GM23248 (cell line): ENCODE data around the gene BICC1. TPM values are rescaled to one million over a fixed set of nuclear protein-coding genes. Genes with fewer than 3 reads are reported as not detected.

Source experiments
- DNase-seq: peaks from one replicate; pipeline ENCODE4 v3.0.0-alpha.2; 2015
- H2AFZ ChIP-seq: fragments of 200-600 bp; sonication (generic); 2 replicates; pipeline ENCODE4 v1.6.1; 2016; ENCODE audit warnings: antibody characterized with exemption
- H3F3A ChIP-seq: fragments of 200-600 bp; sonication (generic); 2 replicates; pipeline ENCODE4 v1.6.1; 2016; ENCODE audit warnings: mild to moderate bottlenecking, antibody characterized with exemption, mixed run types; ENCODE audit not compliant: insufficient read depth
- H3K27ac ChIP-seq: fragments of 200-600 bp; sonication (generic); 2 replicates; pipeline ENCODE4 v1.5.1; 2016; ENCODE audit warnings: mild to moderate bottlenecking
- H3K27me3 ChIP-seq: fragments of 200-600 bp; sonication (generic); replicated peaks from 2 replicates; pipeline ENCODE4 v1.6.1; 2016; ENCODE audit warnings: mild to moderate bottlenecking; ENCODE audit not compliant: insufficient read depth
- H3K36me3 ChIP-seq: fragments of 200-600 bp; sonication (generic); 2 replicates; pipeline ENCODE4 v1.6.1; 2016; ENCODE audit warnings: low read depth, mild to moderate bottlenecking
- H3K4me1 ChIP-seq: fragments of 200-600 bp; sonication (generic); 2 replicates; pipeline ENCODE4 v1.6.1; 2016; ENCODE audit warnings: mild to moderate bottlenecking; ENCODE audit not compliant: insufficient read depth
- H3K4me2 ChIP-seq: fragments of 200-600 bp; sonication (generic); one replicate; pipeline ENCODE4 v1.6.1; 2016; ENCODE audit warnings: mild to moderate bottlenecking; ENCODE audit not compliant: unreplicated experiment
- H3K4me3 ChIP-seq: fragments of 200-600 bp; sonication (generic); 2 replicates; pipeline ENCODE4 v1.5.1; 2016; ENCODE audit warnings: mild to moderate bottlenecking
- H3K79me2 ChIP-seq: fragments of 200-600 bp; sonication (generic); 2 replicates; pipeline ENCODE4 v1.6.1; 2016; ENCODE audit warnings: mild to moderate bottlenecking; ENCODE audit not compliant: insufficient read depth
- H3K9ac ChIP-seq: fragments of 200-600 bp; sonication (generic); 2 replicates; pipeline ENCODE4 v1.6.1; 2016; ENCODE audit warnings: mild to moderate bottlenecking
- H3K9me2 ChIP-seq: fragments of 200-600 bp; sonication (generic); 2 replicates; pipeline ENCODE4 v1.6.1; 2016; ENCODE audit warnings: mixed run types, mild to moderate bottlenecking, moderate library complexity; ENCODE audit not compliant: insufficient read depth
- H3K9me3 ChIP-seq: fragments of 200-600 bp; sonication (generic); one replicate; pipeline ENCODE4 v1.6.1; 2017; ENCODE audit warnings: low read depth
- H4K20me1 ChIP-seq: fragments of 200-600 bp; sonication (generic); 2 replicates; pipeline ENCODE4 v1.6.0; 2016; ENCODE audit not compliant: insufficient read depth
- EZH2 ChIP-seq: fragments of 200-600 bp; sonication (generic); IDR thresholded peaks from 2 replicates; pipeline ENCODE4 v1.6.1; 2018; ENCODE audit warnings: antibody characterized with exemption, mild to moderate bottlenecking; ENCODE audit not compliant: insufficient read depth, poor library complexity, severe bottlenecking
- EZH2phosphoT487 ChIP-seq: fragments of 200-600 bp; sonication (generic); IDR thresholded peaks from 2 replicates; pipeline ENCODE4 v1.6.1; 2018; ENCODE audit warnings: antibody characterized with exemption, moderate library complexity, mild to moderate bottlenecking, low read depth; ENCODE audit not compliant: insufficient read depth
- WGBS, 2 experiments: methylation state at CpG; one replicate each; pipeline ENCODE4 v1.1.6; 2015 to 2017; ENCODE audit warnings: low lambda C conversion rate in 2 of 2, low coverage in 1 of 2; ENCODE audit errors: missing lambda C conversion rate in 2 of 2; 5-methylcytosine and 5-hydroxymethylcytosine counted together
- in situ Hi-C: fragments of 300-500 bp; cut with MboI; formaldehyde crosslinking; loops from 2 replicates; pipeline ENCODE4 v1.15.0; 2020
- polyA plus RNA-seq: library from polyadenylated mRNA; unstranded; fragments of >200 nt; fragmentation: Nextera tagmentation; extraction: Ambion mirVana; gene quantifications from 2 replicates; pipeline ENCODE4 v1.2.1, GENCODE V29; 2016
- total RNA-seq: library from RNA; depleted of rRNA; stranded (reverse); fragments of >200 nt; shearing (Covaris generic); gene quantifications from 2 replicates; pipeline ENCODE4 v1.2.3, GENCODE V29; 2014

The BICC1 gene
- total and polyA plus RNA-seq, 2 experiments from 2014 or later: 80.5 to 97.0 TPM

DNA sequence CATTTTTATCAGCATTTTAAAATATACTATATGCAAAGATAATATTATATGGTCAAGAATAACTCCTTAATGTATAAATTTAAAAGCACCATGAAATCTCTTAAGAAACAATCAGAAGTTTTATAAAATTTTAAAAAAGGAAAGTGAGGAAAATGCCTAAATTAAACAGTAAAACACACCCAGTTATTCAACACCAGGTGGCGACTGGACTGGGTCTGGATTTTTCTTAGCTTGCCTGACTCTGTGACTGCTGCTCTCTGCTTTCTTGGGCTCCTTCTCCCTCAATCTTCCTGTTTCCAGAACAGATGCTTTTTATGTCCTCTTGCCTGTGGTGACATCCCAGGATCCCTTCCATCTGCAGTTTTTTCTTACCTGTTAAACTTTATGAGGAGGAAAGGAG, 200.3 kb downstream of the BICC1 start:
- in situ Hi-C loops: no loop called here
- Histone ChIP-seq H2AFZ (no peak overlapping the region), H4K20me1 (no peaks in the 10 kb centered on the region), H3K27ac (no peak overlapping the region), H3K4me1 (peaks cover 18% of the 10 kb centered on the region), H3K27me3 (no peaks in the 10 kb centered on the region), H3K79me2 (peaks cover 89% of the 10 kb centered on the region), H3K36me3 (0 out of 2 replicates have a peak, but pooled peaks cover 4% of the 10 kb centered on the region), H3K4me2 (no peak overlapping the region), H3K9ac (no peak overlapping the region), H3K4me3 (no peak overlapping the region), H3K9me3 (no peaks in the 10 kb centered on the region), H3K9me2 (no peaks in the 10 kb centered on the region), H3F3A (peaks cover 9% of the 10 kb centered on the region; the same call in 1 of the 2 replicates)
- DNase-seq: peak; percentile 50
- TF ChIP-seq EZH2 (no peak), EZH2phosphoT487 (no peak)
- 65 to 78% methylated on average over 1 of the region's 1 CpG for WGBS, 2 experiments

DNA sequence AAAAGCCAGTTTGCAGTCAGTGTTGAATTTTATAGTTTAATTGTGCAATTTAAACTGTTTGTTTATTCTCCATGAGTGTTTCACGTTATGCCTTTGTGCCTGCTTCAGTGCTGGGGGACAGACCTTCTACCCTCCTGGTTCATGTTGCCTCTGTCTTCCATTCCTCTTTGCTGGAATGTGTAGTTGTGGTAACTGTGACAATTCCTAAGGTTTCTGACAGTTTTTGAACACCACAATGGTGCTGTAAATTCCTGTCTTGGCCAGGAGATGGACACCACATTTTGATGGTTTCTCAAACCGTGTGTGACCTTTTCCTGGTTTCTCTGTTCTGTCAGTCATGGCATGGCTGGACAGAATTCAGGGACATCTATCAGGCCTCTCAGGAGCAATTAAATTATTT, 201.7 kb downstream of the BICC1 start:
- Histone ChIP-seq H2AFZ (no peak overlapping the region), H3K4me2 (no peak overlapping the region), H3K9me3 (no peaks in the 10 kb centered on the region), H3K4me1 (peaks cover 18% of the 10 kb centered on the region), H3K36me3 (0 out of 2 replicates have a peak, but pooled peaks cover 4% of the 10 kb centered on the region), H3K9ac (no peak overlapping the region), H3K9me2 (no peaks in the 10 kb centered on the region), H3F3A (peaks cover 13% of the 10 kb centered on the region; the same call in 1 of the 2 replicates), H3K4me3 (no peak overlapping the region), H3K27ac (no peak overlapping the region), H4K20me1 (no peaks in the 10 kb centered on the region), H3K79me2 (peaks cover 89% of the 10 kb centered on the region), H3K27me3 (no peaks in the 10 kb centered on the region)
- TF ChIP-seq EZH2: no peak
- TF ChIP-seq EZH2phosphoT487: no peak
- in situ Hi-C loops: no loop called here
- 60 to 64% methylated on average over 2 of the region's 2 CpGs for WGBS, 2 experiments
- no peak for DNase-seq

DNA sequence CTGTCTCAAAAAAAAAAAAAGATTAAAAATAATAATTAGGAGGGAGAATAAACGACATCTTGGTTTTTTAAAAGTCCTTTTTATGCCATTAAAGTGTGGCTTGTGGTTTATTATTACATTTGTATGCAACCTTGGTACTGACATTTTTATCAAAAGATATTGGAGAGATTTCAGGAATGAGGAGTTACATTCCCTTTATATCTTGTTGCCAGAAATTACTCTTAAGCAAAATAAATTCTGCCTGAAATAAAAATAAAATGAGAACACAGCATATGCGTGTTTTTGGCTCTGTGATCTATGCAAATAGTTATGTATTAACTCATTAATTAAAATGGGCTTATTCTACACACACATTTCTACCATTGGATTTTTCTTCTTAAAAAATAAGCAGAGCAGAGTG, 202.4 kb downstream of the BICC1 start:
- TF ChIP-seq EZH2phosphoT487 (no peak), EZH2 (no peak)

GRCh38 chr10:58718596-58718995, 205.9 kb downstream of the BICC1 start:
- no peak for DNase-seq
- 67 to 69% methylated on average over 13 of the region's 13 CpGs for WGBS, 2 experiments
- no peak overlapping the region for H3K27ac ChIP-seq

More for the DNA sequence above, 202.4 kb downstream of the BICC1 start:
- Histone ChIP-seq H3K9me3 (no peaks in the 10 kb centered on the region), H3K4me1 (peaks cover 18% of the 10 kb centered on the region), H2AFZ (no peak overlapping the region), H3K4me3 (no peak overlapping the region), H3K9ac (no peak overlapping the region), H3K79me2 (peaks cover 89% of the 10 kb centered on the region), H4K20me1 (no peaks in the 10 kb centered on the region), H3K27ac (no peak overlapping the region), H3K36me3 (0 out of 2 replicates have a peak, but pooled peaks cover 4% of the 10 kb centered on the region), H3K27me3 (no peaks in the 10 kb centered on the region), H3F3A (peaks cover 13% of the 10 kb centered on the region; the same call in 1 of the 2 replicates), H3K4me2 (no peak overlapping the region), H3K9me2 (no peaks in the 10 kb centered on the region)
- peak; percentile 28 for DNase-seq
- WGBS, 2 experiments: 23 to 30% methylated on average over 2 of the region's 2 CpGs
- in situ Hi-C loops: no loop called here

More at GRCh38 chr10:58718596-58718995, 205.9 kb downstream of the BICC1 start:
- Histone ChIP-seq H4K20me1 (no peaks in the 10 kb centered on the region), H3K27me3 (no peaks in the 10 kb centered on the region), H3K4me3 (no peak overlapping the region), H3K9me3 (no peaks in the 10 kb centered on the region), H2AFZ (no peak overlapping the region), H3K9ac (no peak overlapping the region), H3K4me2 (no peak overlapping the region), H3K4me1 (peaks cover 18% of the 10 kb centered on the region), H3K79me2 (peaks cover 89% of the 10 kb centered on the region), H3K36me3 (no peaks in the 10 kb centered on the region), H3F3A (peaks cover 8% of the 10 kb centered on the region; the same call in 1 of the 2 replicates), H3K9me2 (no peaks in the 10 kb centered on the region)
- TF ChIP-seq EZH2phosphoT487 (no peak), EZH2 (no peak)
- in situ Hi-C loops: no loop called here
